OCI-LY1 (cell line): ENCODE results near the gene PDZRN4.

Experiments
- H2AFZ ChIP-seq: fragments of 200-600 bp; sonication (generic), shearing (Covaris generic); 2 replicates; pipeline ENCODE4 v1.6.0; 2014; ENCODE audit warnings: antibody characterized with exemption, mild to moderate bottlenecking, low read length
- H3F3A ChIP-seq: fragments of 200-600 bp; sonication (generic), shearing (Covaris generic); 2 replicates; pipeline ENCODE4 v1.6.0; 2014; ENCODE audit warnings: mild to moderate bottlenecking, antibody characterized with exemption, low read length, moderate library complexity; ENCODE audit not compliant: insufficient read depth
- H3K27ac ChIP-seq: fragments of 200-600 bp; sonication (generic); 2 replicates; pipeline ENCODE4 v1.5.1; 2014; ENCODE audit warnings: low read length, mixed run types, mild to moderate bottlenecking, low read depth; ENCODE audit not compliant: poor library complexity, severe bottlenecking
- H3K27me3 ChIP-seq: fragments of 200-600 bp; sonication (generic); 2 replicates; pipeline ENCODE4 v1.6.0; 2014; ENCODE audit warnings: antibody characterized with exemption, mild to moderate bottlenecking, low read length, moderate library complexity; ENCODE audit not compliant: insufficient read depth
- H3K36me3 ChIP-seq: fragments of 200-600 bp; sonication (generic); 2 replicates; pipeline ENCODE4 v1.6.1; 2014; ENCODE audit warnings: mild to moderate bottlenecking, antibody characterized with exemption, low read length, moderate library complexity, mixed read lengths; ENCODE audit not compliant: insufficient read depth
- H3K4me1 ChIP-seq: fragments of 200-600 bp; sonication (generic); 2 replicates; pipeline ENCODE4 v1.5.1; 2014; ENCODE audit warnings: mild to moderate bottlenecking, low read length, moderate library complexity; ENCODE audit not compliant: insufficient read depth, severe bottlenecking
- H3K4me2 ChIP-seq: fragments of 200-600 bp; sonication (generic), shearing (Covaris generic); 2 replicates; pipeline ENCODE4 v1.6.1; 2014; ENCODE audit warnings: low read length
- H3K4me3 ChIP-seq: fragments of 200-600 bp; sonication (generic); 2 replicates; pipeline ENCODE4 v1.5.1; 2014; ENCODE audit warnings: low read length, low read depth, mild to moderate bottlenecking, mixed read lengths; ENCODE audit not compliant: poor library complexity, severe bottlenecking
- H3K79me2 ChIP-seq: fragments of 200-600 bp; shearing (Covaris generic); 2 replicates; pipeline ENCODE4 v1.6.1; 2016; ENCODE audit warnings: mixed run types, low read length, mixed read lengths; ENCODE audit not compliant: insufficient read depth
- H3K9ac ChIP-seq: fragments of 200-600 bp; sonication (generic), shearing (Covaris generic); 2 replicates; pipeline ENCODE4 v1.6.1; 2014; ENCODE audit warnings: mild to moderate bottlenecking, low read length, mixed read lengths
- H3K9me2 ChIP-seq: fragments of 200-600 bp; sonication (generic), shearing (Covaris generic); 2 replicates; pipeline ENCODE4 v1.6.1; 2014; ENCODE audit warnings: low read depth, mild to moderate bottlenecking, low read length, mixed read lengths
- H3K9me3 ChIP-seq: fragments of 200-600 bp; shearing (Covaris generic); 2 replicates; pipeline ENCODE4 v1.6.1; 2014; ENCODE audit warnings: low read length, mixed read lengths
- H4K20me1 ChIP-seq: fragments of 200-600 bp; sonication (generic), shearing (Covaris generic); 2 replicates; pipeline ENCODE4 v1.6.0; 2016; ENCODE audit warnings: mild to moderate bottlenecking, low read length; ENCODE audit not compliant: insufficient read depth
- EZH2 ChIP-seq: fragments of 200-600 bp; sonication (generic), shearing (Covaris generic); IDR thresholded peaks from 2 replicates; pipeline ENCODE4 v1.8.0; 2017; ENCODE audit warnings: borderline replicate concordance, mixed run types, mild to moderate bottlenecking, antibody characterized with exemption, low read length, moderate library complexity, mixed read lengths
- TF ChIP-seq, protein P1 (sequence below): fragments of 200-600 bp; sonication (generic), shearing (Covaris generic); IDR thresholded peaks from 2 replicates; pipeline ENCODE4 v1.5.1; 2017; ENCODE audit warnings: mild to moderate bottlenecking, antibody characterized with exemption, low read length, moderate library complexity, mixed read lengths

The PDZRN4 gene

GRCh38 chr12:41474001-41474400 is 285.9 kb downstream of the PDZRN4 start:
- Histone ChIP-seq H3K27ac (no peak overlapping the region), H2AFZ (no peak overlapping the region), H3K9me3 (no peaks in the 10 kb centered on the region), H3K9me2 (no peaks in the 10 kb centered on the region), H3F3A (no peaks in the 10 kb centered on the region), H3K79me2 (no peaks in the 10 kb centered on the region), H4K20me1 (no peaks in the 10 kb centered on the region), H3K9ac (no peak overlapping the region), H3K36me3 (no peaks in the 10 kb centered on the region), H3K4me3 (no peak overlapping the region), H3K4me1 (no peaks in the 10 kb centered on the region), H3K27me3 (no peaks in the 10 kb centered on the region), H3K4me2 (no peak overlapping the region)
- TF ChIP-seq EZH2 = no peak
- TF ChIP-seq, protein P1, sequence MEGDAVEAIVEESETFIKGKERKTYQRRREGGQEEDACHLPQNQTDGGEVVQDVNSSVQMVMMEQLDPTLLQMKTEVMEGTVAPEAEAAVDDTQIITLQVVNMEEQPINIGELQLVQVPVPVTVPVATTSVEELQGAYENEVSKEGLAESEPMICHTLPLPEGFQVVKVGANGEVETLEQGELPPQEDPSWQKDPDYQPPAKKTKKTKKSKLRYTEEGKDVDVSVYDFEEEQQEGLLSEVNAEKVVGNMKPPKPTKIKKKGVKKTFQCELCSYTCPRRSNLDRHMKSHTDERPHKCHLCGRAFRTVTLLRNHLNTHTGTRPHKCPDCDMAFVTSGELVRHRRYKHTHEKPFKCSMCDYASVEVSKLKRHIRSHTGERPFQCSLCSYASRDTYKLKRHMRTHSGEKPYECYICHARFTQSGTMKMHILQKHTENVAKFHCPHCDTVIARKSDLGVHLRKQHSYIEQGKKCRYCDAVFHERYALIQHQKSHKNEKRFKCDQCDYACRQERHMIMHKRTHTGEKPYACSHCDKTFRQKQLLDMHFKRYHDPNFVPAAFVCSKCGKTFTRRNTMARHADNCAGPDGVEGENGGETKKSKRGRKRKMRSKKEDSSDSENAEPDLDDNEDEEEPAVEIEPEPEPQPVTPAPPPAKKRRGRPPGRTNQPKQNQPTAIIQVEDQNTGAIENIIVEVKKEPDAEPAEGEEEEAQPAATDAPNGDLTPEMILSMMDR = no peak

DNA sequence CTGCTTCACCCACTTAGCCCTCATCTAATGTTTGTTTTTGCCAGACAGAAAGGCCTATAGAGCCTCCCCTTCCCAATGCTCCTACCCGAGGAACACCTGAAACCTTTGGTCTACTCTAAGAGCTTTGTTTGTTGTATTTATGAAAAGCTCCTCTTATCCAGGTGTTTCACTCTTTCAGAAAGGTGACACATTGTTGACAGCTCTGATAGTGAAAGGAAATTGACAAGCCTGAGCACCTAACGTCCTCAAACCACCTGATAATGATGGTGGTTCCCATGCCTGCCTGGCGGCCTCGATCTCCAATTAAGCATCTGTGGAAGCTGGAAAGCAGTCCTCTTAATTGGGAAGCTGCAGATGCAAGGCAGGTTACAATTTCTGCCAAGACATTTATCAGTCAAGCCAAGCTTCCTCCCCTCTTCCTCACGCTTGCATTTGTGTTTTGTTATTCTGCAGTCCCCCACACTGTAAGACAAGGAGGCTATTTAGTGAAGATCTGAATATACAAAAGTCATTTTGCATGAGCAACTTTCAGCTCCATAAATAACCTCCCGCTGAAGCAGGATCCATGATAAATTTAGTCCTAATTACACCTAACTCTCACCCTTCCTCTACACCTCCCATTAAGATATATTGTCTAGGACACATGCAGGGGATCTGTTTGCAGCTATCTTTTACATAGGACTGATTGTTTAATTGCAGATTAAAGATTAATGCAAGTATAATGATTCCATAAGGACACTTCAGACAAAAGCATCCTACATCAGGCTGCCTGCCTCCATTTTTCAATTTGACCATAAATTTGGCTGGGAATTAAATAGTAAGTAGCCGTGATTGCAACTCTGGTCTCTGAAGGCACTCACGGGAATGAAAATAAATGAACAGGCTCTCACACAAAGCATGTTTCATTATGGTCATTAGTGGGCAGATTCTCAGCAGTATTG is 288.6 kb downstream of the PDZRN4 start:
- no peak for TF ChIP-seq EZH2
- TF ChIP-seq, protein P1 = no peak
- H3K9me3 ChIP-seq = no peaks in the 10 kb centered on the region
- no peak overlapping the region for H3K4me2 ChIP-seq
- H3K36me3 ChIP-seq = no peaks in the 10 kb centered on the region
- H3K27ac ChIP-seq = no peak overlapping the region
- no peaks in the 10 kb centered on the region for H3K9me2 ChIP-seq
- no peak overlapping the region for H3K4me3 ChIP-seq
- no peaks in the 10 kb centered on the region for H4K20me1 ChIP-seq
- H3K27me3 ChIP-seq = no peaks in the 10 kb centered on the region
- H2AFZ ChIP-seq = no peak overlapping the region
- H3K9ac ChIP-seq = no peak overlapping the region
- no peaks in the 10 kb centered on the region for H3F3A ChIP-seq
- no peaks in the 10 kb centered on the region for H3K4me1 ChIP-seq
- H3K79me2 ChIP-seq = no peaks in the 10 kb centered on the region

- Histone ChIP-seq H3K27ac (no peak overlapping the region), H4K20me1 (no peaks in the 10 kb centered on the region), H3K4me3 (no peak overlapping the region), H3K79me2 (no peaks in the 10 kb centered on the region), H3K36me3 (no peaks in the 10 kb centered on the region), H3F3A (no peaks in the 10 kb centered on the region), H3K9me2 (no peaks in the 10 kb centered on the region), H3K4me1 (no peaks in the 10 kb centered on the region), H3K27me3 (no peaks in the 10 kb centered on the region), H3K9me3 (no peaks in the 10 kb centered on the region), H3K4me2 (no peak overlapping the region), H3K9ac (no peak overlapping the region), H2AFZ (no peak overlapping the region)
- TF ChIP-seq EZH2 = no peak
- TF ChIP-seq, protein P1 = no peak
Observed at GRCh38 chr12:41479426-41479825, 291.3 kb downstream of the PDZRN4 start.
